HUES64 (cell line): ENCODE data around the gene PTPRR. TPM values are rescaled to one million over a fixed set of nuclear protein-coding genes. Genes with fewer than 3 reads are reported as not detected.

Source experiments
- H3K27ac ChIP-seq: 2 replicates; pipeline ENCODE4 v1.7.0; 2013; ENCODE audit warnings: low read depth, low read length, inconsistent platforms
- H3K27me3 ChIP-seq: 2 replicates; pipeline ENCODE4 v1.6.1; 2013; ENCODE audit warnings: mild to moderate bottlenecking, low read length; ENCODE audit not compliant: insufficient read depth
- H3K36me3 ChIP-seq: 2 replicates; pipeline ENCODE4 v1.6.1; 2013; ENCODE audit warnings: mild to moderate bottlenecking, low read length; ENCODE audit not compliant: insufficient read depth
- H3K4me1 ChIP-seq: 2 replicates; pipeline ENCODE4 v1.6.1; 2013; ENCODE audit warnings: mild to moderate bottlenecking, low read length, moderate library complexity; ENCODE audit not compliant: insufficient read depth
- H3K4me3 ChIP-seq: 2 replicates; pipeline ENCODE4 v1.5.1; 2013; ENCODE audit warnings: mild to moderate bottlenecking, low read length, moderate library complexity
- H3K9ac ChIP-seq: 2 replicates; pipeline ENCODE4 v1.6.1; 2013; ENCODE audit warnings: mild to moderate bottlenecking, low read depth, low read length
- H3K9me3 ChIP-seq: 2 replicates; pipeline ENCODE4 v1.6.1; 2013; ENCODE audit warnings: low read depth, low read length; ENCODE audit not compliant: insufficient read depth
- WGBS: fragments of 150-250, 120-280 bp; methylation state at CpG from one replicate; pipeline ENCODE4 v1.1.7; 2013; ENCODE audit warnings: missing lambda C conversion rate; 5-methylcytosine and 5-hydroxymethylcytosine counted together
- polyA plus RNA-seq, 2 experiments: library from polyadenylated mRNA; stranded (reverse); fragments of 50-300 nt; gene quantifications; one replicate each; pipeline ENCODE4 v1.2.3, GENCODE V29; 2013

PTPRR gene, protein sequence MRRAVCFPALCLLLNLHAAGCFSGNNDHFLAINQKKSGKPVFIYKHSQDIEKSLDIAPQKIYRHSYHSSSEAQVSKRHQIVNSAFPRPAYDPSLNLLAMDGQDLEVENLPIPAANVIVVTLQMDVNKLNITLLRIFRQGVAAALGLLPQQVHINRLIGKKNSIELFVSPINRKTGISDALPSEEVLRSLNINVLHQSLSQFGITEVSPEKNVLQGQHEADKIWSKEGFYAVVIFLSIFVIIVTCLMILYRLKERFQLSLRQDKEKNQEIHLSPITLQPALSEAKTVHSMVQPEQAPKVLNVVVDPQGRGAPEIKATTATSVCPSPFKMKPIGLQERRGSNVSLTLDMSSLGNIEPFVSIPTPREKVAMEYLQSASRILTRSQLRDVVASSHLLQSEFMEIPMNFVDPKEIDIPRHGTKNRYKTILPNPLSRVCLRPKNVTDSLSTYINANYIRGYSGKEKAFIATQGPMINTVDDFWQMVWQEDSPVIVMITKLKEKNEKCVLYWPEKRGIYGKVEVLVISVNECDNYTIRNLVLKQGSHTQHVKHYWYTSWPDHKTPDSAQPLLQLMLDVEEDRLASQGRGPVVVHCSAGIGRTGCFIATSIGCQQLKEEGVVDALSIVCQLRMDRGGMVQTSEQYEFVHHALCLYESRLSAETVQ
- 0.40 TPM for polyA plus RNA-seq (2013, experiment 1 of 2)
- 0.32 TPM for polyA plus RNA-seq (2013, experiment 2 of 2)

DNA sequence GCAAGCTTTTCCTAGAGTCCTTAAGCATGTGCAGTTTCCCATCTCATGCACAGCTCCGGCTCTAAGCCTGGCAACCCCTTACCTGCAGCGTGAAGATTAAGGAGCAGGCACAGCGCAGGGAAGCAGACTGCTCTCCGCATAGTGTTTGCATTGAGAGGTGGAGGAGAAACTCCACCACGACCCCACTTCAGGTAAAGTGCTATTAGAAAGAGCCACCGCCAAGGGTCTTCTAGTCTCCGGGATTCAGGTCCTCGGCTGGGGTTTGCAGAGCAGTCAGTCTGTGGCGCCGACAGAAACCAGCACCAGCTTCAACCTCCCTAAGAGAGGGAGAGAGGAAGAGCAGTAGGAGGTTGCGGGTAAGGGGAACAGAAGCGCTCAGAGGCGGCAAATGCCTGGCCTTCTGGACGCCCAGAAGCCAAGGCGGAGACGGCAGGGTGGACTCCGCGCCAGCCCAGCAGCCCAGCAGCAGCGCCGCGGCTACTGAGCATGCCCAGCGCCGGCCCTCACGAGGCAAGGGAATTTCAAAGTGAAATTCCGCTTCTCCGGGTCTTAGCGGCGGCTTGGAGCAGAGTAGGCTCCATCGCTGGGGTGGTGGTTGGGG, at the start of gene PTPRR:
Gene PTPRR (minus strand): TSS at position 488 of the 601 bp plus-strand sequence. CDS start 348 bp downstream, at position 140.
- Histone ChIP-seq H3K9me3 (no peaks in the 10 kb centered on the region), H3K27me3 (peaks cover 24% of the 10 kb centered on the region), H3K36me3 (no peaks in the 10 kb centered on the region), H3K4me1 (peaks cover 9% of the 10 kb centered on the region; the same call in 1 of the 2 replicates), H3K4me3 (peak within 1 kb of the TSS; percentile 62), H3K27ac (no peak within 1 kb of the TSS), H3K9ac (peak within 1 kb of the TSS; percentile 45; the same call in 1 of the 2 replicates)
- WGBS, result 6% methylated on average over 26 of the region's 29 CpGs

DNA sequence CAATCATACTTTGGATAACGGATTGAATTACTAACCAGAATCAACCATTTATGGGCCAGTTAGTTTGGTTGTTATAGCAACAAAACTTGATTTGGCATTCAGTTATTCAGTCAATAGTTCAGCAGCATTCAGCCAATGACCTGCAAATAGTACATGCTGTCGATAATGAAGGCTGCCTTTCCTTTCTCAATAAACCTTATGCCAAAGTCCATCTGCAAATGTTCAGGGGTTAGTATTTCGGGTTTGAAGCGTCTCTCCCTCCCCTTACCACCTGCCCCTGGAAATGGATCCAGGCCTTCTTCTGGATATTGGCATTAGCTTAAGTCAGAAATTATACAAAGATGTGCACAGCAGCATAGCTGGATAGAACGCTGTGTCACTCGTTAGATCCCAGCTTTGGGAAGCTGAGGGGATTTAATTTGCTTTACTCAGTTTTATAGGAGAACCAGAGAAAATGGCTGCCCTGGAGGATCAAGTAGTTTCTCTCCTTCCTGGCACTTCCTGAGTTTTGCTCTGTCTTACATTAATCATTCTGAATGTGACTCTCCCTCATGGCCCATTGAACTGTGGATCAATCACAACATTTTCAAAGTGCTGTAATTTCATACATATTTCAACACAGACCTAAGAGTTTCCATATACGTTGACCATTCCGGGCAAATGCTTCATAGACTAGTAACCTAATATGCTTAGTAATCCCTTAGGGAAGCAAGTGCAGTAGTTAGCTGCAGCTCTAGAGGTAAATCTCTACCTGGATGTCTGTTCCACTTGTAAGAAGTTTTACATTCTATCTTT, 46.7 kb upstream of the PTPRR start:
- Histone ChIP-seq H3K4me3 (no peak overlapping the region), H3K9ac (no peak overlapping the region), H3K27ac (no peak overlapping the region), H3K9me3 (no peaks in the 10 kb centered on the region), H3K4me1 (peaks cover 13% of the 10 kb centered on the region; the same call in 1 of the 2 replicates), H3K27me3 (no peaks in the 10 kb centered on the region), H3K36me3 (no peaks in the 10 kb centered on the region)
- WGBS, result 96% methylated on average over 8 of the region's 8 CpGs

DNA sequence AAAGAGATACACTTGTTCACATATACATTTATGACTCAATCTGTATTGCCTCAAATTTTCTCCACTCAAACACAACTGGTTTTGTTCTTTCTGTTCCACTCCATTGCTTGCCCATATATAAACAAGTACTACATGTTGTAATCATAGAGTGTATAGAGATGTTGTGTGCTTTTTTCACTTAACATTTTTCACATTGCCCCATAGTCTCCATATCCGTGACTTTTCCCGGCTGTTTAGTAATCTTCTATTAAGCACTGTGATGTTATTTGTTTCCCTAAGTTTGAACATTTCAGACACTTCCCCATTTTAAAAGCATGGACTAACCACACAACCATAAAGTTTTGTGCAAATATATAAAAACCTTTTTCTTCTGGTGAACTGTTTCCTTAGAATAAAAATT, 45.5 kb upstream of the PTPRR start:
- no peak overlapping the region for H3K27ac ChIP-seq
- WGBS, result 94% methylated on average over 2 of the region's 2 CpGs
- H3K9ac ChIP-seq, result no peak overlapping the region
- H3K4me3 ChIP-seq, result no peak overlapping the region
- peaks cover 13% of the 10 kb centered on the region; the same call in 1 of the 2 replicates for H3K4me1 ChIP-seq
- no peaks in the 10 kb centered on the region for H3K9me3 ChIP-seq
- no peaks in the 10 kb centered on the region for H3K36me3 ChIP-seq
- H3K27me3 ChIP-seq, result no peaks in the 10 kb centered on the region

DNA sequence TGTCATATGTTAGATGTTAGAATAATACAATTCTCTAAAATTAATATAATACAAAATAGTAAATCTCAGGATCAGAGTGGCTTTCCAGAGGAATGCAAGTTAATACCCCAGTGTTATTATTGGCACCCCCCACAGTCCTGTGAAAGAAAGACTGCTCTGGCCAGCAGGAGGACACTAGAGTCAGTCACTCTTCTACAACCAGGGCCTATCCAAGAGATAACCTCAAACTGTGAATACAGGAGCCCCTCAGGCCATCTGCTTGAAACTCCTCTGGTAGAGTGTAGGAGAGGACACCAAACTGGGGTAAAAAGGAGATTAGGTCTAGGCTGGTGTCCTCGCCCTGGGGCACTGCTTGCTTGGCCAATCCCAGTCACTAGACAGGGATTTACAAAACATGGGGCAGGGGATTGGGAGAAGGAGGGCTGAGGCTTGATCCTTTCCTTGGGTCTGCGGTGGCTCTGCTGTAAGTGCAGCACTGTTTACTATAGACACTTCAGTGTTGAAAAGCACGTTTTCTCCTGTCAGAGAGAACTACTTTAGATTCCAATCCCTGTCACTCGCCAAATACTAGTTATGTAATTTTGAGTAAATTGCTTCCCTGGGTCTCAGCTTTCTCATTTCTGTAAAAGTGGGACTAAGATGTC, 44.5 kb upstream of the PTPRR start:
- no peaks in the 10 kb centered on the region for H3K27me3 ChIP-seq
- H3K9ac ChIP-seq, result no peak overlapping the region
- 98% methylated on average over 4 of the region's 4 CpGs for WGBS
- no peak overlapping the region for H3K4me3 ChIP-seq
- H3K9me3 ChIP-seq, result no peaks in the 10 kb centered on the region
- no peaks in the 10 kb centered on the region for H3K36me3 ChIP-seq
- peaks cover 13% of the 10 kb centered on the region; the same call in 1 of the 2 replicates for H3K4me1 ChIP-seq
- H3K27ac ChIP-seq, result no peak overlapping the region

DNA sequence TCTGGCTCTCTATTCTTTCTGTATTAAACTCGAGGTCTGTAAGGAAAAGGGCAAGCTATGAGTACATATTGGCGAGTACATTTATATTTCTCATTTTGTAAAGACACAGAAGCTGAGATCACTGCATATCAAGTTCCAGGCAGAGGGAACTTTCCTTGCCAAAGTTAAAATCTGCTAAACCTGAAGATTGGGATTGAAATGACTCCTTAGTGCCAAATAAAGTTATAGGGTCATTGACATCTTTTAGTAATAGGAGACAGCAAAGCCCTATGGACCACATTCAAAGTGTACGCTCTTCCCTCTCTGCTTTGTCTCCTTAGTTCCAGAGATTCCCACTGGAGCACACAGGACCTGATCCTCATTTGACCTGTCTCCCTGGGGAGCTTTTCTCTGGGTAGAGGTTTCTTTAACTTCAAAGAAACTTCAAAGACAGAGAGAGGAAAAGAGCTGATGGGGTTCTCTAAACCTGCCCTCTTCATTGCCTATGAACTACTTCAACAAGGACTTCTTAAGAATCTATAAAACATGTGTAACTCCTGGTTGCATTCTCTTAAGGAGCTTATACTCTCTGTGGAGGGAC, 42.6 kb upstream of the PTPRR start:
- H3K9ac ChIP-seq, result no peak overlapping the region
- no peak overlapping the region for H3K4me3 ChIP-seq
- H3K9me3 ChIP-seq, result no peaks in the 10 kb centered on the region
- no peaks in the 10 kb centered on the region for H3K36me3 ChIP-seq
- peaks cover 13% of the 10 kb centered on the region; the same call in 1 of the 2 replicates for H3K4me1 ChIP-seq
- no peaks in the 10 kb centered on the region for H3K27me3 ChIP-seq
- H3K27ac ChIP-seq, result no peak overlapping the region
- WGBS, result 90% methylated on average over 3 of the region's 3 CpGs

DNA sequence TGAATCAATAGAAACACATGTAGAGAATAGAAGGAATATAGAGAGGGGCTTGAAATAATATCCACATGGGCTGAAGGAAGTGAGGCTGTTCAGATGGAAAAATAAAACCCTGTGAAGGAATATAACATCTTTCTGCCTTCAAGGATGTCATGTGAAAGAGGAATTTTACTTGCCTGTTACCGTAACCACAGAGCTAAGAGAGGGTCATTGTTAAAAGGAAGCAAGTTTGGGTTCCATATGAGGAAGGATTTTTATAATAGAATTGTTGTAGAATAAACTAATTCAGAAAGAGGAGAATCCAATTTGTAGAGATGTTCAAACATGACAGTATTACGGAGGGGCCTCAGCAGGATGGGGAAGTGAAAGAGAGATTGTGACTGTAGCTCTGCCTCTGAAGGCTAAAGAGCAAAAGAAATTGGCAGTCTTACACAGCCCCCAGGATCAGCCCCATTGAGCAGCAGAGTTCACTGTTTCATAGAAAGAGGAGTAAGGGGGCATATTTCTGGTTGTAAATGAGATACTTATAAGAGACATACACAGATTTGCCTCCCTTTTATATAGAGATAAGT, 41.8 kb upstream of the PTPRR start:
- Histone ChIP-seq H3K4me1 (peaks cover 13% of the 10 kb centered on the region; the same call in 1 of the 2 replicates), H3K9me3 (no peaks in the 10 kb centered on the region), H3K4me3 (no peak overlapping the region), H3K27ac (no peak overlapping the region), H3K9ac (no peak overlapping the region), H3K36me3 (no peaks in the 10 kb centered on the region), H3K27me3 (no peaks in the 10 kb centered on the region)
- WGBS, result 63% methylated on average over 2 of the region's 2 CpGs

DNA sequence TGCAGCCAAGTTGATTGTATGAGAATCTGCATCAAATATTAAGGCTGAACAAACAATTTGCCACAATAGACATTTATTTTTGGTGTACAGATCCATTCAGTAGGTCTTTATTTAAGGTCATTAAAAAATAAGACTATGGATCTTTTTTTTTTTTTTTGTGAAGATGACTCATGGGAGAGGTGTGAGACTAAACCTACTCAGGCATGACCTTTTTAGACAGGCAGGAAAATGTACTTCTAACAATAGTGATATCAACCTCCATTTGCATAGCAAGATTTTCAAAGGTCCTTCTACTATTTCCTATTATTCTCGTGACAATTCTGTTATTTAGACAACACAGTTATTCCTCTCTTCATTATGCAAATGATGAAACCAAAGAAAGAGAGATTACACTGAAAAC, 39.9 kb upstream of the PTPRR start:
- WGBS, result 81% methylated on average over 1 of the region's 1 CpG
- no peak overlapping the region for H3K9ac ChIP-seq
- H3K4me3 ChIP-seq, result no peak overlapping the region
- H3K9me3 ChIP-seq, result no peaks in the 10 kb centered on the region
- H3K27me3 ChIP-seq, result no peaks in the 10 kb centered on the region
- H3K27ac ChIP-seq, result no peak overlapping the region
- H3K36me3 ChIP-seq, result no peaks in the 10 kb centered on the region
- peaks cover 13% of the 10 kb centered on the region; the same call in 1 of the 2 replicates for H3K4me1 ChIP-seq

DNA sequence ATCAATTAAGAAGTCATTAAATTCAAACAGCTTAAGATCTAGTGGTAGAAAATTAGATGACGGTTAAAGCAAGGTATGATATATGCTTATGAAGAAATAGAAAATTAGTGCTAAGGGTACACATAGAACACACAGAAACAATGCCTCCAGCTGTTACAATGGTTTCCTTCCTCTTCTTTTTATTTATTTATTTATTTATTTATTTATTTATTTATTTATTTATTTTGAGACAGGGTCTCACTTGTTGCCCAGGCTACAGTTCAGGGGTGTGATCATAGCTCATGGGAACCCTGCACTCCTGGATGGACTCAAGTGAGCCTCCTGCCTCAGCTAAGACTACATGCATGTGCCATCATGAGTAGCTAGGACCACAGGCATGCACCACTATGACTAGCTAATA, 34.9 kb upstream of the PTPRR start:
- WGBS, result no CpG with 5 or more reads among the region's 1 CpG
- Histone ChIP-seq H3K36me3 (no peaks in the 10 kb centered on the region), H3K4me1 (no peaks in the 10 kb centered on the region), H3K27me3 (no peaks in the 10 kb centered on the region), H3K4me3 (no peak overlapping the region), H3K9me3 (no peaks in the 10 kb centered on the region), H3K27ac (no peak overlapping the region), H3K9ac (no peak overlapping the region)

DNA sequence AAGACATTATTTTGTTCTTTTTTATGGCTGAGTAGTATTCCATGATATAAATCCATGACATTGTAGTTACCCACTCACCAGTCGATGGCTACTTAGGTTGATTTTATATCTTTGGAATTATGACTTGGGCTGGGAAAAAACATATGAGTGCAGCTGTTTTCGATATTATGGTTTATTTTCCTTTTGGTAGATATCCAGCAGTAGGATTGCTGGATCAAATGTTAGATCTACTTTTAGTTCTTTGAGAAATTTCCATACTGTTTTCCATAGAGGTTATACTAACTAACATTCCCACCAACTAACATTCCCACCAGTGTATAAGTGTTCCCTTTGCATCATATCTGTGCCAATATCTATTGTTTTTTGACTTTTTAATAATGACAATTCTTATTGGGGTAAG, 29.9 kb upstream of the PTPRR start:
- WGBS, result 94% methylated on average over 2 of the region's 2 CpGs
- H3K9ac ChIP-seq, result no peak overlapping the region
- no peaks in the 10 kb centered on the region for H3K36me3 ChIP-seq

DNA sequence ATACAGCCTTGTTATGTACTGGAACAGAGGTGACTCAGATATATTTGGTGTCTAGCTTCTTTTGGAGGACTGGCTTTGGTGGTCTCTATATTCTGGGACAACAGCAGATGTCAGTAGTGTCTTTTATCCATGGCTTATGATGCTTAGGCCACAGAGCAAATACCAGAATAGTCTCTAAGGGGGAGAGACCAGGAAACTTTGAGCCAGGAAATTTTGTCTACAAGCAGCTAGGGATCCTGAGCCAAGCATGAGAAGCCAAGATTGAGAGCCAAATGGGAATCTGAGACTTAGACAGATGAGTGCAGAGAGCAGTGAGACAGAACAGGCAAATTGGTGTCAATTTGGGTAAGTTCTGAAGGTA, 28.4 kb upstream of the PTPRR start:
- no peak overlapping the region for H3K27ac ChIP-seq
- no peak overlapping the region for H3K9ac ChIP-seq
- no peaks in the 10 kb centered on the region for H3K36me3 ChIP-seq
- H3K9me3 ChIP-seq, result no peaks in the 10 kb centered on the region
- no peak overlapping the region for H3K4me3 ChIP-seq
- no peaks in the 10 kb centered on the region for H3K4me1 ChIP-seq
- no peaks in the 10 kb centered on the region for H3K27me3 ChIP-seq

More for the DNA sequence above, 29.9 kb upstream of the PTPRR start:
- no peaks in the 10 kb centered on the region for H3K9me3 ChIP-seq
- no peak overlapping the region for H3K4me3 ChIP-seq
- no peak overlapping the region for H3K27ac ChIP-seq
- H3K4me1 ChIP-seq, result no peaks in the 10 kb centered on the region
- H3K27me3 ChIP-seq, result no peaks in the 10 kb centered on the region
